GM23338 (cell line): ENCODE data around the gene RRP36. TPM values are rescaled to one million over a fixed set of nuclear protein-coding genes. Genes with fewer than 3 reads are reported as not detected.

Experiments used
- ATAC-seq: fragments of 200-7000 bp; cut with Tn5 transposase; 3 replicates; pipeline ENCODE4 v1.9.1; 2020
- DNase-seq: peaks from one replicate; pipeline ENCODE4 v3.0.0-alpha.2; 2015; ENCODE audit warnings: low spot score
- H2AFZ ChIP-seq: fragments of 200-600 bp; sonication (generic); 2 replicates; pipeline ENCODE4 v1.8.0; 2016; ENCODE audit warnings: antibody characterized with exemption, mild to moderate bottlenecking, moderate library complexity
- H3F3A ChIP-seq: fragments of 200-600 bp; sonication (generic); replicated peaks from 2 replicates; pipeline ENCODE4 v1.8.0; 2017; ENCODE audit warnings: antibody characterized with exemption, mixed run types, low read depth
- H3K27ac ChIP-seq: fragments of 200-600 bp; sonication (generic); 2 replicates; pipeline ENCODE4 v1.6.1; 2016; ENCODE audit warnings: low read depth
- H3K27me3 ChIP-seq: fragments of 200-600 bp; sonication (generic); 2 replicates; pipeline ENCODE4 v1.8.0; 2016; ENCODE audit warnings: mild to moderate bottlenecking, mixed run types, moderate library complexity; ENCODE audit not compliant: insufficient read depth
- H3K36me3 ChIP-seq: fragments of 200-600 bp; sonication (generic); 2 replicates; pipeline ENCODE4 v1.8.0; 2016; ENCODE audit warnings: mild to moderate bottlenecking; ENCODE audit not compliant: insufficient read depth
- H3K4me1 ChIP-seq: fragments of 200-600 bp; sonication (generic); 2 replicates; pipeline ENCODE4 v1.8.0; 2016; ENCODE audit warnings: mild to moderate bottlenecking, moderate library complexity; ENCODE audit not compliant: insufficient read depth
- H3K4me2 ChIP-seq: fragments of 200-600 bp; sonication (generic); 2 replicates; pipeline ENCODE4 v1.7.1; 2017; ENCODE audit warnings: mixed run types
- H3K4me3 ChIP-seq: fragments of 200-600 bp; sonication (generic); 2 replicates; pipeline ENCODE4 v1.6.1; 2016; ENCODE audit warnings: mixed run types
- H3K79me2 ChIP-seq: fragments of 200-600 bp; sonication (generic); replicated peaks from 2 replicates; pipeline ENCODE4 v1.8.0; 2017; ENCODE audit warnings: mild to moderate bottlenecking; ENCODE audit not compliant: insufficient read depth
- H3K9me2 ChIP-seq: fragments of 200-600 bp; sonication (generic); 2 replicates; pipeline ENCODE4 v1.8.0; 2017; ENCODE audit not compliant: insufficient read depth
- H4K20me1 ChIP-seq: fragments of 200-600 bp; sonication (generic); replicated peaks from 2 replicates; pipeline ENCODE4 v1.8.0; 2017; ENCODE audit warnings: mild to moderate bottlenecking; ENCODE audit not compliant: insufficient read depth
- H3K27ac Mint-ChIP-seq: 2 replicates; pipeline ENCODE4 v1.8.0; 2020; ENCODE audit warnings: inconsistent platforms, mild to moderate bottlenecking, moderate library complexity, mixed read lengths
- H3K27me3 Mint-ChIP-seq: 3 replicates; pipeline ENCODE4 v1.8.0; 2022; ENCODE audit warnings: low read depth, mild to moderate bottlenecking, moderate library complexity, mixed read lengths, inconsistent platforms; ENCODE audit not compliant: insufficient read depth, poor library complexity
- H3K36me3 Mint-ChIP-seq: 3 replicates; pipeline ENCODE4 v1.8.0; 2021; ENCODE audit warnings: low read depth, mild to moderate bottlenecking, inconsistent platforms, moderate library complexity, mixed read lengths
- H3K4me1 Mint-ChIP-seq: 3 replicates; pipeline ENCODE4 v1.8.0; 2020; ENCODE audit warnings: mild to moderate bottlenecking, inconsistent platforms, mixed read lengths
- H3K4me3 Mint-ChIP-seq: 3 replicates; pipeline ENCODE4 v1.8.0; 2021; ENCODE audit warnings: moderate library complexity, mild to moderate bottlenecking, inconsistent platforms, mixed read lengths
- H3K9me3 Mint-ChIP-seq: 3 replicates; pipeline ENCODE4 v1.8.0; 2020; ENCODE audit warnings: moderate library complexity, mild to moderate bottlenecking, inconsistent platforms, mixed read lengths
- CREB1 ChIP-seq: fragments of 250-450 bp; sonication (Bioruptor Pico); IDR thresholded peaks from 2 replicates; pipeline ENCODE4 v1.5.0; 2020; ENCODE audit warnings: low read depth, mild to moderate bottlenecking, moderate library complexity
- ETS1 ChIP-seq: IDR thresholded peaks from 2 replicates; pipeline ENCODE4 v1.6.1; 2016; ENCODE audit warnings: antibody characterized with exemption
- EZH2 ChIP-seq: fragments of 200-600 bp; sonication (generic); IDR thresholded peaks from one replicate; pipeline ENCODE4 v1.8.0; 2017; ENCODE audit warnings: antibody characterized with exemption, mild to moderate bottlenecking, low read depth; ENCODE audit not compliant: unreplicated experiment
- NANOG ChIP-seq: IDR thresholded peaks from 2 replicates; pipeline ENCODE4 v1.6.1; 2016; ENCODE audit warnings: antibody characterized with exemption, borderline replicate concordance
- POLR2AphosphoS5 ChIP-seq: IDR thresholded peaks from 2 replicates; pipeline ENCODE4 v1.6.1; 2016; ENCODE audit warnings: antibody characterized with exemption, low read depth
- REST ChIP-seq: IDR thresholded peaks from one replicate; pipeline ENCODE4 v1.6.1; 2018; ENCODE audit warnings: antibody characterized with exemption; ENCODE audit not compliant: unreplicated experiment
- STAT1 ChIP-seq: IDR thresholded peaks from one replicate; pipeline ENCODE4 v1.6.1; 2016; ENCODE audit warnings: antibody characterized with exemption; ENCODE audit not compliant: unreplicated experiment
- polyA plus RNA-seq: library from polyadenylated mRNA; unstranded; fragments of >200 nt; fragmentation: Nextera tagmentation; extraction: Ambion mirVana; gene quantifications from 2 replicates; pipeline ENCODE4 v1.2.1, GENCODE V29; 2016
- total RNA-seq: library from RNA; depleted of rRNA; stranded (reverse); fragments of >200 nt; shearing (Covaris generic); gene quantifications from 2 replicates; pipeline ENCODE4 v1.2.3, GENCODE V29; 2014
- TF ChIP-seq, protein P1 (sequence below): fragments of 250-450 bp; sonication (Bioruptor Pico); IDR thresholded peaks from 2 replicates; pipeline ENCODE4 v1.5.0; 2020; ENCODE audit warnings: mild to moderate bottlenecking, moderate library complexity

The RRP36 gene
- total and polyA plus RNA-seq, 2 experiments from 2014 or later = 64.7 to 106 TPM

DNA sequence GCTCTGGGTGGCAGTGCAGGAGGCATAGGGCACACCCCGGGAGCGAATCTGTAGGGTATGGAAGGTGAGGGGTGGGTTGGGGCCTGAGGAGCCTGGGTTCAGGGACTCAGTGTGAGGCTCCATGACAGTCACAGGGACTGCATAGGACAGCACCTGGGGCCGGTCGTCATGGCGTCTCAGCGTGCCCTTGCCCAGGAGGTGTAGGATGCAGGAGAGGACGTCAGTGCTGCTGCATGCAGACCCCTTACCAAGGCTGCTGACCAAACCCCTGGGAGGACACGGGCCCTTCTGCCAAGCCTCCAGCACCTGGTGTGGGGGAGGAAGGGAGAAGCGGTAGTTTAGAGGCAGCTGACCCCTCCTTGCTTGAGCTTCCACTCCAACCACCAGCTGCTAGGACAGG is 16.3 kb downstream of the RRP36 start:
- H3K27me3 Mint-ChIP-seq = peaks cover 3% of the 10 kb centered on the region
- ATAC-seq (no peak), DNase-seq (no peak)
- TF ChIP-seq NANOG (no peak), EZH2 (no peak), REST (no peak), CREB1 (CRISPR knock-in tag) (no peak), ETS1 (no peak), POLR2AphosphoS5 (no peak), STAT1 (no peak)
- TF ChIP-seq, protein P1, sequence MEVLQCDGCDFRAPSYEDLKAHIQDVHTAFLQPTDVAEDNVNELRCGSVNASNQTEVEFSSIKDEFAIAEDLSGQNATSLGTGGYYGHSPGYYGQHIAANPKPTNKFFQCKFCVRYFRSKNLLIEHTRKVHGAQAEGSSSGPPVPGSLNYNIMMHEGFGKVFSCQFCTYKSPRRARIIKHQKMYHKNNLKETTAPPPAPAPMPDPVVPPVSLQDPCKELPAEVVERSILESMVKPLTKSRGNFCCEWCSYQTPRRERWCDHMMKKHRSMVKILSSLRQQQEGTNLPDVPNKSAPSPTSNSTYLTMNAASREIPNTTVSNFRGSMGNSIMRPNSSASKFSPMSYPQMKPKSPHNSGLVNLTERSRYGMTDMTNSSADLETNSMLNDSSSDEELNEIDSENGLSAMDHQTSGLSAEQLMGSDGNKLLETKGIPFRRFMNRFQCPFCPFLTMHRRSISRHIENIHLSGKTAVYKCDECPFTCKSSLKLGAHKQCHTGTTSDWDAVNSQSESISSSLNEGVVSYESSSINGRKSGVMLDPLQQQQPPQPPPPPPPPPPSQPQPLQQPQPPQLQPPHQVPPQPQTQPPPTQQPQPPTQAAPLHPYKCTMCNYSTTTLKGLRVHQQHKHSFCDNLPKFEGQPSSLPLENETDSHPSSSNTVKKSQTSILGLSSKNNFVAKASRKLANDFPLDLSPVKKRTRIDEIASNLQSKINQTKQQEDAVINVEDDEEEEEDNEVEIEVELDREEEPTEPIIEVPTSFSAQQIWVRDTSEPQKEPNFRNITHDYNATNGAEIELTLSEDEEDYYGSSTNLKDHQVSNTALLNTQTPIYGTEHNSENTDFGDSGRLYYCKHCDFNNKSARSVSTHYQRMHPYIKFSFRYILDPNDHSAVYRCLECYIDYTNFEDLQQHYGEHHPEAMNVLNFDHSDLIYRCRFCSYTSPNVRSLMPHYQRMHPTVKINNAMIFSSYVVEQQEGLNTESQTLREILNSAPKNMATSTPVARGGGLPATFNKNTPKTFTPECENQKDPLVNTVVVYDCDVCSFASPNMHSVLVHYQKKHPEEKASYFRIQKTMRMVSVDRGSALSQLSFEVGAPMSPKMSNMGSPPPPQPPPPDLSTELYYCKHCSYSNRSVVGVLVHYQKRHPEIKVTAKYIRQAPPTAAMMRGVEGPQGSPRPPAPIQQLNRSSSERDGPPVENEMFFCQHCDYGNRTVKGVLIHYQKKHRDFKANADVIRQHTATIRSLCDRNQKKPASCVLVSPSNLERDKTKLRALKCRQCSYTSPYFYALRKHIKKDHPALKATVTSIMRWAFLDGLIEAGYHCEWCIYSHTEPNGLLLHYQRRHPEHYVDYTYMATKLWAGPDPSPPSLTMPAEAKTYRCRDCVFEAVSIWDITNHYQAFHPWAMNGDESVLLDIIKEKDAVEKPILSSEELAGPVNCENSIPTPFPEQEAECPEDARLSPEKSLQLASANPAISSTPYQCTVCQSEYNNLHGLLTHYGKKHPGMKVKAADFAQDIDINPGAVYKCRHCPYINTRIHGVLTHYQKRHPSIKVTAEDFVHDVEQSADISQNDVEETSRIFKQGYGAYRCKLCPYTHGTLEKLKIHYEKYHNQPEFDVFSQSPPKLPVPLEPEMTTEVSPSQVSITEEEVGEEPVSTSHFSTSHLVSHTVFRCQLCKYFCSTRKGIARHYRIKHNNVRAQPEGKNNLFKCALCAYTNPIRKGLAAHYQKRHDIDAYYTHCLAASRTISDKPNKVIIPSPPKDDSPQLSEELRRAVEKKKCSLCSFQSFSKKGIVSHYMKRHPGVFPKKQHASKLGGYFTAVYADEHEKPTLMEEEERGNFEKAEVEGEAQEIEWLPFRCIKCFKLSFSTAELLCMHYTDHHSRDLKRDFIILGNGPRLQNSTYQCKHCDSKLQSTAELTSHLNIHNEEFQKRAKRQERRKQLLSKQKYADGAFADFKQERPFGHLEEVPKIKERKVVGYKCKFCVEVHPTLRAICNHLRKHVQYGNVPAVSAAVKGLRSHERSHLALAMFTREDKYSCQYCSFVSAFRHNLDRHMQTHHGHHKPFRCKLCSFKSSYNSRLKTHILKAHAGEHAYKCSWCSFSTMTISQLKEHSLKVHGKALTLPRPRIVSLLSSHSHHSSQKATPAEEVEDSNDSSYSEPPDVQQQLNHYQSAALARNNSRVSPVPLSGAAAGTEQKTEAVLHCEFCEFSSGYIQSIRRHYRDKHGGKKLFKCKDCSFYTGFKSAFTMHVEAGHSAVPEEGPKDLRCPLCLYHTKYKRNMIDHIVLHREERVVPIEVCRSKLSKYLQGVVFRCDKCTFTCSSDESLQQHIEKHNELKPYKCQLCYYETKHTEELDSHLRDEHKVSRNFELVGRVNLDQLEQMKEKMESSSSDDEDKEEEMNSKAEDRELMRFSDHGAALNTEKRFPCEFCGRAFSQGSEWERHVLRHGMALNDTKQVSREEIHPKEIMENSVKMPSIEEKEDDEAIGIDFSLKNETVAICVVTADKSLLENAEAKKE = no peak
- H3K36me3 Mint-ChIP-seq = peaks cover 52% of the 10 kb centered on the region
- no peaks in the 10 kb centered on the region for H3K4me1 ChIP-seq
- H3K4me1 Mint-ChIP-seq = no peaks in the 10 kb centered on the region
- H3K4me3 ChIP-seq = no peak overlapping the region
- no peak overlapping the region for H2AFZ ChIP-seq
- peaks cover 6% of the 10 kb centered on the region; the same call in 1 of the 2 replicates for H4K20me1 ChIP-seq
- H3K4me2 ChIP-seq = no peak overlapping the region
- no peaks in the 10 kb centered on the region for H3K27me3 ChIP-seq
- H3K27ac Mint-ChIP-seq = no peak overlapping the region
- H3K79me2 ChIP-seq = no peaks in the 10 kb centered on the region
- H3K27ac ChIP-seq = no peak overlapping the region
- no peak overlapping the region for H3K4me3 Mint-ChIP-seq
- H3K36me3 ChIP-seq = 0 out of 2 replicates have a peak, but pooled peaks cover 3% of the 10 kb centered on the region
- 0 out of 2 replicates have a peak, but pooled peaks cover 6% of the 10 kb centered on the region for H3F3A ChIP-seq
- H3K9me2 ChIP-seq = no peaks in the 10 kb centered on the region
- H3K9me3 Mint-ChIP-seq = no peaks in the 10 kb centered on the region
